Loucy (cell line): Measurements from ENCODE around the gene NID2.

Experiments used
- H2AFZ ChIP-seq: fragments of 200-600 bp; sonication (generic); 2 replicates; pipeline ENCODE4 v1.6.0; 2016; ENCODE audit warnings: antibody characterized with exemption, mild to moderate bottlenecking, low read length, moderate library complexity
- H3F3A ChIP-seq: fragments of 200-600 bp; 2 replicates; pipeline ENCODE4 v1.6.0; 2016; ENCODE audit warnings: antibody characterized with exemption, low read depth, mild to moderate bottlenecking
- H3K27me3 ChIP-seq: fragments of 200-600 bp; sonication (generic); 2 replicates; pipeline ENCODE4 v1.6.1; 2014; ENCODE audit warnings: low read length, mild to moderate bottlenecking; ENCODE audit not compliant: insufficient read depth, poor library complexity, severe bottlenecking
- H3K36me3 ChIP-seq: fragments of 200-600 bp; sonication (generic); 2 replicates; pipeline ENCODE4 v1.6.1; 2016; ENCODE audit warnings: low read length; ENCODE audit not compliant: insufficient read depth
- H3K4me1 ChIP-seq: fragments of 200-600 bp; sonication (generic); 2 replicates; pipeline ENCODE4 v1.5.1; 2014; ENCODE audit warnings: low read length, mild to moderate bottlenecking; ENCODE audit not compliant: insufficient read depth, poor library complexity, severe bottlenecking
- H3K4me2 ChIP-seq: fragments of 200-600 bp; sonication (generic); 2 replicates; pipeline ENCODE4 v1.6.0; 2014; ENCODE audit warnings: antibody characterized with exemption, low read length, low read depth, mild to moderate bottlenecking; ENCODE audit not compliant: poor library complexity, severe bottlenecking
- H3K4me3 ChIP-seq: fragments of 200-600 bp; sonication (generic); 2 replicates; pipeline ENCODE4 v1.5.1; 2014; ENCODE audit warnings: low read length, mild to moderate bottlenecking, mixed read lengths; ENCODE audit not compliant: poor library complexity, severe bottlenecking
- H3K79me2 ChIP-seq: fragments of 200-600 bp; sonication (generic); 2 replicates; pipeline ENCODE4 v1.6.1; 2014; ENCODE audit warnings: low read length; ENCODE audit not compliant: insufficient read depth
- H3K9ac ChIP-seq: fragments of 200-600 bp; sonication (generic); 2 replicates; pipeline ENCODE4 v1.6.0; 2014; ENCODE audit warnings: mild to moderate bottlenecking, low read depth, low read length, moderate library complexity; ENCODE audit not compliant: poor library complexity, severe bottlenecking
- H3K9me2 ChIP-seq: fragments of 200-600 bp; sonication (generic); replicated peaks from 2 replicates; pipeline ENCODE4 v1.6.1; 2016; ENCODE audit warnings: low read depth, low read length, mixed read lengths
- H3K9me3 ChIP-seq: fragments of 200-600 bp; sonication (generic); 2 replicates; pipeline ENCODE4 v1.6.1; 2014; ENCODE audit warnings: mild to moderate bottlenecking, antibody characterized with exemption, low read length, low read depth; ENCODE audit not compliant: insufficient read depth
- H4K20me1 ChIP-seq: fragments of 200-600 bp; sonication (generic); 2 replicates; pipeline ENCODE4 v1.6.0; 2014; ENCODE audit warnings: antibody characterized with exemption, low read length, mild to moderate bottlenecking; ENCODE audit not compliant: insufficient read depth, poor library complexity, severe bottlenecking
- EZH2phosphoT487 ChIP-seq: fragments of 200-600 bp; IDR thresholded peaks from 2 replicates; pipeline ENCODE4 v1.6.1; 2018; ENCODE audit warnings: antibody characterized with exemption, mild to moderate bottlenecking, moderate library complexity, borderline replicate concordance
- TF ChIP-seq, protein P1 (sequence below): fragments of 200-600 bp; sonication (generic); conservative IDR thresholded peaks from 2 replicates; pipeline ENCODE4 v1.5.1; 2014; ENCODE audit warnings: mild to moderate bottlenecking, antibody characterized with exemption, low read length

The NID2 gene

DNA sequence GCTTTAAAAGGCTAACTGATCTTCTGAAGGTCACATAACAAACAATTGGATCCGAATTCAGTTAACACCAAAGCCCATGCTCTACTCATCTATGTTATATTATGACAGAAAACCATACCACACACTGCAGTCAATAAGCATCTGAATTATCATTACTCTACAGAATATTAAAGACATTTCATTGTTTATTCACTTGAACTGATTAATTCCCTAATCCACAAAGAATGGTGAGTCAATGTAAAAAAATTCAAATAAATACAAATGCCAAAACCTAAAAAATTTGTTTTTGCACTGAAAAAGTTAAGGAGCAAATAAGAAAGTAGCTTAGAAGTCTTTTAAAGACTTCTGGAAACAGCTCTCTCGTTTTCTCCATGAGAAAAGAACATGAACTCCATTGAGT lies 13.7 kb downstream of the NID2 start:
- Histone ChIP-seq H3K4me2 (no peak overlapping the region), H3K9me3 (no peaks in the 10 kb centered on the region; the same call in 1 of the 2 replicates), H3K36me3 (no peaks in the 10 kb centered on the region)

DNA sequence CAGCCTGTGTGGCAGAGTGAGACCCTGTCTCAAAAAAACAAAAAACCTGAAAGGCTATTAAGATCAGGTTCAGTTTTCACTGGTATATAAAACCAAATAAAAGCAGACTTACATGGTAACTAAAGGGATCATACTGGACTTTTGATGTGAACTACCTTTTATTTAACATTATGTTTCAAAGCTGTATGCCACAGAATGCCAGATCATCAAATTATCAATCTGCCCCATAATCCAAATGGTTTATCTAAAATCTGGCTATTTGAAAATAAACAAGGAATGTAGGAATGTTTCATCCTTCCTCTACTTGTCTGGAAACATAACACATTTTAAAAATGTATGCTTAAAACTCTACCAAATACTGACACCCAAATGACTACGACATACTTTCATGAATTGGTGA lies 14.2 kb downstream of the NID2 start:
- Histone ChIP-seq H3K4me1 (no peaks in the 10 kb centered on the region), H3K4me3 (no peak overlapping the region), H2AFZ (no peak overlapping the region), H3K9ac (no peak overlapping the region), H3K27me3 (no peaks in the 10 kb centered on the region), H3K9me3 (no peaks in the 10 kb centered on the region; the same call in 1 of the 2 replicates), H3K9me2 (no peaks in the 10 kb centered on the region), H3F3A (no peaks in the 10 kb centered on the region), H3K79me2 (no peaks in the 10 kb centered on the region), H3K4me2 (no peak overlapping the region), H3K36me3 (no peaks in the 10 kb centered on the region), H4K20me1 (no peaks in the 10 kb centered on the region)
- TF ChIP-seq, protein P1, sequence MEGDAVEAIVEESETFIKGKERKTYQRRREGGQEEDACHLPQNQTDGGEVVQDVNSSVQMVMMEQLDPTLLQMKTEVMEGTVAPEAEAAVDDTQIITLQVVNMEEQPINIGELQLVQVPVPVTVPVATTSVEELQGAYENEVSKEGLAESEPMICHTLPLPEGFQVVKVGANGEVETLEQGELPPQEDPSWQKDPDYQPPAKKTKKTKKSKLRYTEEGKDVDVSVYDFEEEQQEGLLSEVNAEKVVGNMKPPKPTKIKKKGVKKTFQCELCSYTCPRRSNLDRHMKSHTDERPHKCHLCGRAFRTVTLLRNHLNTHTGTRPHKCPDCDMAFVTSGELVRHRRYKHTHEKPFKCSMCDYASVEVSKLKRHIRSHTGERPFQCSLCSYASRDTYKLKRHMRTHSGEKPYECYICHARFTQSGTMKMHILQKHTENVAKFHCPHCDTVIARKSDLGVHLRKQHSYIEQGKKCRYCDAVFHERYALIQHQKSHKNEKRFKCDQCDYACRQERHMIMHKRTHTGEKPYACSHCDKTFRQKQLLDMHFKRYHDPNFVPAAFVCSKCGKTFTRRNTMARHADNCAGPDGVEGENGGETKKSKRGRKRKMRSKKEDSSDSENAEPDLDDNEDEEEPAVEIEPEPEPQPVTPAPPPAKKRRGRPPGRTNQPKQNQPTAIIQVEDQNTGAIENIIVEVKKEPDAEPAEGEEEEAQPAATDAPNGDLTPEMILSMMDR: no peak
- no peak for TF ChIP-seq EZH2phosphoT487

More for the DNA sequence above, 13.7 kb downstream of the NID2 start:
- no peaks in the 10 kb centered on the region for H3K27me3 ChIP-seq
- H3K79me2 ChIP-seq: no peaks in the 10 kb centered on the region
- H3K9me2 ChIP-seq: no peaks in the 10 kb centered on the region
- H3K9ac ChIP-seq: no peak overlapping the region
- H2AFZ ChIP-seq: no peak overlapping the region
- no peak for TF ChIP-seq EZH2phosphoT487
- TF ChIP-seq, protein P1: no peak
- H3K4me3 ChIP-seq: no peak overlapping the region
- H4K20me1 ChIP-seq: no peaks in the 10 kb centered on the region
- H3F3A ChIP-seq: no peaks in the 10 kb centered on the region
- no peaks in the 10 kb centered on the region for H3K4me1 ChIP-seq

DNA sequence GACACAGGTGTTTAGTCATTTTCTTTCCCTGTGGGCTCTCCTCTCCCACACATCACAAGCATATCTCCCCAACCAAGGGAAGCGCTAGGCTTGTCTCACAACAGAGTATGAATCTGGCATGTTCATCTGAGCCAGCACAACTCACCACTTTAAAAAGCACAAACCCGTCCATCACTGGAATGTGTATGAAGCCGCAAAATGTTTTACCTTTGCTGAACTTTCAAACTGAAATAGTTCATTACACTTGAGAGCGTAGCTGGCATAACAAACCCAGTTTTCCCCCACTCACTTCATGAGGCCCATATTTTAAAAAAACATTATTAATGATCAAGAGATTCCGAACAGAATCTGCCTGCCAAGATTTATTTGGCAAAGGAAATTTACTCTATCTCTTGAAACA lies 15.8 kb downstream of the NID2 start:
- Histone ChIP-seq H3K27me3 (no peaks in the 10 kb centered on the region), H3K9ac (no peak overlapping the region), H4K20me1 (no peaks in the 10 kb centered on the region), H3K9me3 (no peaks in the 10 kb centered on the region; the same call in 1 of the 2 replicates), H3K36me3 (no peaks in the 10 kb centered on the region), H3K4me2 (no peak overlapping the region), H3K9me2 (no peaks in the 10 kb centered on the region), H3K4me3 (no peak overlapping the region), H3K4me1 (no peaks in the 10 kb centered on the region), H2AFZ (no peak overlapping the region), H3F3A (no peaks in the 10 kb centered on the region), H3K79me2 (no peaks in the 10 kb centered on the region)
- TF ChIP-seq EZH2phosphoT487: no peak
- TF ChIP-seq, protein P1: no peak
